H1 (cell line): ENCODE measurements around the gene SYNJ2. TPM values are rescaled to one million over a fixed set of nuclear protein-coding genes. Genes with fewer than 3 reads are reported as not detected.

Source experiments
- EP300 ChIP-seq, 2 experiments: IDR thresholded peaks; 1 replicate in 1 of 2; 2 replicates in 1 of 2; pipeline ENCODE4 v1.6.1; 2011 to 2012; ENCODE audit warnings: low read depth in 2 of 2, low read length in 2 of 2, mild to moderate bottlenecking in 2 of 2, borderline replicate concordance in 1 of 2, inconsistent platforms in 1 of 2, moderate library complexity in 1 of 2
- TAF7 ChIP-seq: optimal IDR thresholded peaks from 2 replicates; pipeline ENCODE3; 2011; ENCODE audit warnings: low read depth, mild to moderate bottlenecking, inconsistent platforms, low read length, moderate library complexity, borderline replicate concordance
- polyA plus RNA-seq, 7 experiments: library from polyadenylated mRNA; depleted of rRNA in 3 of 7; stranded (reverse) in 5 of 7; unstranded in 2 of 7; fragments of >200 nt in 5 of 7; fragments of 200-250 nt in 2 of 7; gene quantifications; 1 replicate in 5 of 7; 2 replicates in 1 of 7; 4 replicates in 1 of 7; pipeline versions ENCODE4 v1.2.1 to v1.2.3, GENCODE V29; 2011 to 2013; ENCODE audit warnings: missing spikeins in 2 of 7, mixed read lengths in 2 of 7
- total RNA-seq: library from RNA; stranded (reverse); fragmentation: NEBNext Ultra II Directional; extraction: Animal tissue kit (Norgen Biotek cat#: 25700); gene quantifications from 2 replicates; pipeline ENCODE4 v1.2.1, GENCODE V29; 2021

SYNJ2 gene
- total and polyA plus RNA-seq, 2 of the 8 experiments (the other 6 are each of a cell fraction or from before 2014, with no cell fraction given): 3.7 to 13.9 TPM

- TF ChIP-seq TAF7 (no peak), EP300 (IDR thresholded peaks at IDR 0.05; ENCODE audit: borderline replicate concordance in 1 of 2, low read depth in 2 of 2, low read length in 2 of 2) (0 out of 3 replicates have a peak, but pooled peaks of 1 of the 2 experiments have one; percentile 21)
- TF ChIP-seq, all 59 proteins: peak for 3
These were observed 79.0 kb downstream of the SYNJ2 start (continued) for GRCh38 chr6:158060455-158061360.
